Activated gamma-delta T cell (primary cell): ENCODE data around the gene ASAP2.

Source experiments
- DNase-seq: peaks from one replicate; lab custom pipeline; 2025; lab: John Stamatoyannopoulos, UW

Gene ASAP2

DNA sequence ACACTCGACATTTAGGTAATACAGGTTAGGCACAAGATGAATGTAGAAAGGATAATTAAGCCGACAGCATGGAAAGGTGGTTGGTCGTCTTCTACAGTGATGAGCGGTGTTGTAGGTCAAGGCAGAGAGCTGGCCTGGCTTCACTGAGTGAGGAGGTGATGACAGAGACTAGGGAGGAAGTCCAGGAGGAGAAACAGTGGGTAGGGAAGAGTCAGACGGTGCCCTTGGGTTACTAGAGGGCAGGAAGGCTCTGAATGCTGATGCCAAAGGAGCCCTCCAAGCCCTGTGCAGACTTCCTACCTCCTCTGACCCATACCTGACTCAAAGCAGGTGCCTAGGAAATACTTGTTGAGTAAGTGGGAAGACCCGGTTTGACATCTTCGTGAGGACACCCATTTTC, 116.0 kb downstream of the ASAP2 start:
- no peak for DNase-seq

DNA sequence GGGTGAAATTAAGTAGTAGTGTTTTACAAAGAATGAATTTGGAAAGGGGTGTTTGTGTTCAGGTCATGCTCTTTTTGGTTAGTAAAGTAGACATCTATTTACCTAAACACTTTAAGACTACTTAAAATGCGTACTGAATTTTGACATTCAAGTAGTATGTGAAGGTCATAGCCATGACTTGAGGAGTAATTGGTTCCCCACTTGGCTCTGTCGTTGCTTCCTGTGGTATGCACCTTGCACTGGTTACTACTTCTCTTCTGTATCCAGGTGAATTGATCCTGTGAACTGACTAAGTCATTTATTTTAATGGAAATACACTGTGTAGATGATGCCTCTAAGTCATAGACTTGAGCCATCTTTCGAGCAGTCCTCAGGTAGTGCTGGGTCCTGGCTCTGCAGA, 118.8 kb downstream of the ASAP2 start:
- DNase-seq, result no peak

DNA sequence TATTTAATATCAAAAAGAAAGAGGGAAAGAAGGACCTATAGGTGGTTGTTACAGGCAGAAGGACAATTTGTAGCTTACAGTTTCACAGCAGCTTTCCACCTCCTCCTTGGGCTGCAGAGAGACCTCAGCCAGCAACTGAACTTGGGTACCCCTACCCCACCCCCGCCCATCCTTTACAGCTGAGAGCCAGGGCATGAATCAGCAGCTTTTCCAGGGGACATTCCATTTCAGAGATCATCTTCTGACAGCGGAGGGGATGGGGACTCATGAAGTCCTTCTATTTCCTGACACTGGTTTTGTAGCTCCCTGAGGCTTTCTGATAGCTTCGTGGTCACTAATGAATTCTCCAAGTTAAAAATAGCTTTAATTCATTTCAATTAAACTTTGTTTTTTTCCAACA, 120.4 kb downstream of the ASAP2 start:
- DNase-seq, result no peak

DNA sequence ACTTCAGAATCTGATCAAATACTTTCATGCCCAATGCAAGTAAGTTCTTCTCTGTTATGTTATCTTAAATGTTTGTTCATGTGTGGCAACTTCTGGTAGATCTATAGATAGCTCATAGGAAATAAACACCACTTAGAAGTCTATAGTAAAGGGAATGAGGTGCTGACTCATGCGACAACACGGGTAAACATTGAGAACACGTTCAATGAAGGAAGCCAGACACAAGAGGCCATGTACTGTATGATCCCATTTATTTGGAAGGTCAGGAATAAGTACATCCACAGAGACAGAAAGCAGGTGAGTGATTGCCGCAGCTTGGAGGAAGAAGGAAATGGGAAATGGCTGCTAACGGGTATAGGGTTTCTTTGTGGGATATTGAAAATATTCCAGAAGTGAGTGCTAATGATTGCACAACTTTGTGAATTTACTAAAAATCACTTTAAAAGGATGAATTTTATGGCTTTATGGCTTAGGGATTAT, 121.3 kb downstream of the ASAP2 start:
- DNase-seq, result no peak

DNA sequence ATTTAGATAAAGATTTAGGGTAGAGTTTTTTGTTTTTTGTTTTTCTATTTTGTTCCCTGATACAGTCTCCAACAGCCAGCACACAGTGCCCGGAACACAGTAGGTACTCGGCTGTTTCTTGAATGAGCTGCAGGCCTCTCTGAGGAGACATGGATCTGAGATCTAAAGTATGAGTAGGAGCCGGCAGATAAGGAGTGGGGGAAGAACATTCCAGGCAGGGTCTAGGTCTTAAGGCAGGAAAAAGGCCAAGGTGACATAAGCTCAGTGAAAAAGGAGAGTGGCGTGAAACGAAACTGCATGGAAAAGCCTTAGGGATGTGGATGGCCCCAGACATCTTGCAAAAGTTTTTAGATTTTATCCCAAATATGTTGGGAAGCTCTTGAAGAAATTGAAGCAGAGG, 122.3 kb downstream of the ASAP2 start:
- DNase-seq, result no peak

DNA sequence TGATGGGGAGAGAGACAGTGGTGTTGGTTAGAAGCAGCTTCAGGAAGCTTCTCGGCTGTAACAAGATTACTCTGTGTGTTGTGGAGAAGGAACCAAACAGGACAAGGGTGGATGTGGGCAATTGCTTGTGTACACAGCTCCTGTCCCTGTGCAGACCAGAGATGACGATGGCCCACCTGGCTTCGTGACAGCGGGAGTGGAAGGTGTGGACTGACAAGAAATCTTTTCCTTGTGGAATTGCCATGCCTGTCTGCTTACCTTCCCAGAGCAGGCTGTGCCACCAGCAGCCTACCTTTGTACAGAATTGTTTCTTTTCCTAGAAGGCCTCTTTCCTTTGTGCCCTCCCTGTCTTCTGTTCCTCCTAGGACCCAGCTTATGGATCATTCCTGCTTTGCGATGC, 122.9 kb downstream of the ASAP2 start:
- no peak for DNase-seq

DNA sequence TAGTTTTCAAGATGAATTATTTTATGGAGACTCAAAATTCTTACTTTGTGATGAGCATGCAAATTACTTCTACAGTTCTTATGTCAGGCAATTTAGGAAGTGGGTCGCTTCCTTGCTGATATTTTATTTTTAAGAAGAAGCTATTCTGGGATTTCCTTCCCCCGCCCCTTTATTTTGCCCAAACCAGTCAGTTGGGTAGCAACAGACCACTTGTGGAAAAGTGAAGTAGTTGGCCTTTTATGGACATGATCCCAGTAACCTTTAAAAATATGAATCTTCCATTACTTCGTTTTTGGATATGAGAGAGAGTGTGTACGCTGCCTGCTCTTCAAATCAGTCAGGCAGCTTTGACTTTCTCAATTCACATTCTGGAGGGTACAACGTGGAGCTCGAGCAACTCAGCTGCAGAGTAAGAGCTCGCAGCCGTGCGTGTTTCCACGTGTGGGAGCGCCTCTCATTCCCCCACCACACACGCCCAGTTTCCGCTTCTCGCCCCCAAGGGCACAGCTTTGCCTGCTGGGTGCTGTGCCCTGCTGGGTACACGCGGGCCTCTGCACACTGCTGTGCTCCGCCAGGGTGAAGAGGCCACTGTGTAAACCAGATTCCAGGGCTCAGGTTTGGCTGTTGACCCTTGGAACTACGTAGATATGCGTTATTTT, 124.1 kb downstream of the ASAP2 start:
- no peak for DNase-seq

DNA sequence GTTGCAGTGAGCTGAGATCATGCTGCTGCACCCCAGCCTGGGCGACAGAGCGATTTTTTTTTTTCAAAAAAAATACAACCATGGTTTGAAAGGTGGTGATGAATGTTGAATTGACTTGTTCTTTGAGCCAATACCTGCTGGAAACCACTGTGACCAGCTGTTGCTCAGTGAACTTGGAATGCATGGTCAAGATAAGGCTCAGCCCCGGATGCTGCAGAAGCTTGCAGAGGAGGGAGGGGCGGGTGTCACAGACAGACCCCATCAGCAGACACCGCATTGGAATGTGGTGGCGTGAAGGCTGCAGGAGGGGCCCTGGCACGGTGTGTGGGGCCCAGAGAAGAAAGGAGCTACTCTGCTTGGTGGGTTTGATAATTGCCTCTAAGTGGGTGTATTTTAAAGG, 125.1 kb downstream of the ASAP2 start:
- DNase-seq, result no peak

DNA sequence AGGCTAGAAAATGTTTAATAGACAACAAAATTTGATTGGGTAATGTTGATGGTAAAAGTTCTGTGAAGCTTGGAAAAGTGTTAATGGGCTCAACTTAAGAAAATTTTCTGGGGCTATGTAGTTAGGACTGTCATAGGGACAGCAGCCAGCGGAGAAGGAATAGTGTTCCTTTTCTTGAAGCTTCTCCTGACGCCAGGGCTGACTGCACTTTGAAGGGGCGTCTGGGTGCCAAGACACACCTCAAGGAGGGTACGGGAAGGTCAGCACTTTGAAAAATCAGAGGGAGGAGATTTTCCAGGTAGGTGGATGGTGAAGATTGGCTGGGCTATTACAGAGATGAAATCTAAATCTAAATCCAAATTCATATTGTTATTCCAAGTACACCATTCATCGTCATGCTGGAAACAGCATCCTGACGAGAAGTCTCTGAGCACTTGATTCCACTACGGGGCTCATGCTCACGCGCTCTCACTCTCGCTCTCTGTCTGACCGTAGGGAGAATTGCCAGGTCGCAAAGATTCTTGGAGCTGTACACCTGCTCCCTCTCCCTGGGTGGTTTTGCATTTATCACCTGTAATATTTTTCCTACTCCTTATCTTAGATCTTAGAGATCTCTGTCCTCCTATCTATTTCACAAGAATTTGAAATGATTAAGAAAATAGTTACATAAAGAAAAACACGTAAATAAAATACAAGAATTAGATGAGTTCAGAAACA, 125.7 kb downstream of the ASAP2 start:
- no peak for DNase-seq

DNA sequence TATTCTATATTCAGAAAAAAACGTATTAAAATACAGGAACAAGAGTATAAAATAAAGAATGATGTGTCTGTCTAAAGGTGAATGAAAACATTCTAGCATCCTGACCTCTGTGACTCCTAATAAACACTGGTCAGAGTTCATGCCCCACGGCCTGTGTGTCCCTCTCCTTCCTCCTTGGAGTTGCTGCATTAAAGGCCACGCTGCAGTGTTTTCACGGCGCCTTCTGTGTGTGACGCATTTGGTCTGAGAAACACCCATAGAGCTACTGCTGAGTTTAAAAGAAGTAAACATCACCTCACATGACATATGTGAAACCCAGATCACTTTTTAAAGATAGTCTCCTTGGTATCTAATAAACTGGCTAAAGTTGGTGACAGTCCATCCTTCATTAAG, 126.2 kb downstream of the ASAP2 start:
- DNase-seq, result no peak

DNA sequence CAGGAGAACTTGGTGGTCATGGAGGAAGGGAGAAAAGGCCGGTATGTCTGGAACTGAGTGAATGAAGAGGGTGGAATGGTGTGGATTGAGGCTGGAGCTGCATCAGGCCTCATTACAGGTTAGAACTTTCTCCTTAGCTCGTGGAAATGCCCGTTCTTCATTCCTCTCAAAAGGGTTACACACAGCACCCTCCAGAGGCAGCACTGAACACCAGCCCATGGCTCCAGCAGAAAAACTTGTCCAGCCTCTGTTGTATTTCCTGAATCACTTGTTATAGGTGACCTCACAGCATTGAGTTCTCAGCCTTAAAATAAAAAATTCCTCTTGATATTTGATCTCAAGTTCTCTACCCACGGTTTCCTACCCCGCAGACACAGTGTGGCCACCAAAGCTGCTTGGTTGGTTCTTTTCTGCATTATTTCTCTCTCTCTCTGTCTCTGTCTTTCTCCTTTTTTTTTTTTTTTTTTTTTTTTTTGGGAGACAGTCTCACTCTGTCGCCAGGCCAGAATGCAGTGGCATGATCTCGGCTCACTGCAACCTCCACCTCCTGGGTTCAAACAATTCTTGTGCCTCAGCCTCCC, 127.1 kb downstream of the ASAP2 start:
- DNase-seq, result no peak

DNA sequence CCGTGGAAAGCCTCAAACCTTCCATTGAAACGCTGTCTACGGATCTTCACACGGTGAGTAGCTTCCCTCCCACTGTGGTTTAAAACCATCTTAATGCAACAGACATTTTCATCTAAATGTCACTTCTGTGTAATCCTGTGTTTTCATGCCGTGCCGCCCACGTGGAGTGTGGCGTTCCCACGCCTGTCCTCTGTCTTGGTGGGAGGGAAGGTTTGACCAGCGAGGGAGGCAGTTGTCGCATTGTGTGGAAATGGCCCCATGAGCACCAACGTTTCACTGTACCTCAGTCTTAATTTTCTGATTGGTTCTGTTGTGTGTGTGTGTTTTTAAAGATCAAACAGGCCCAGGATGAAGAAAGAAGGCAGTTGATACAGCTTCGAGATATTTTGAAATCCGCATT, 128.1 kb downstream of the ASAP2 start:
- DNase-seq, result no peak

DNA sequence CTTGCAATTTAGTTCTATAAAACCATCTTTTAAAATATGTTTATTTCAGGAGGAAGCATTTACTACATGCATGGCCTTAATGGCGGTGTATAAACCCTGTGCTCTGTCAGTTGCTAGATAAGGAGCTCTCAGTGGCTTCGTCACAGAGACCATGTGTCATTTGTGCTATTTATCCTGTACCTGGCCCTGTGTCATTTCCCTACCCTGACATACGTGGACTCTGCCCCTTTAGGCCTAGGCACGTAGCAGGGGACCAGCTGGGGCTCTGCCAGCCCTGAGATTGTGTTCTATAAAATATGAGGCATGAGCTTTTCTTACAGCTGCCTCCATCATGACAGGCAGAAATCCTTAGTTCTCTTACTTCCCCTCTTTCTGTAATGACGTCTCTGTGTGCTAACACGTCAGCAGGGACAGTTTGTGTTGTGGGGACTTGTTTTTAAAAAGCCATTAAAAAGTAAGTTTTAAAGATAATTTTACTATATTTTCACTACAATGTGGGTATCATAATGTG, 128.8 kb downstream of the ASAP2 start:
- no peak for DNase-seq

DNA sequence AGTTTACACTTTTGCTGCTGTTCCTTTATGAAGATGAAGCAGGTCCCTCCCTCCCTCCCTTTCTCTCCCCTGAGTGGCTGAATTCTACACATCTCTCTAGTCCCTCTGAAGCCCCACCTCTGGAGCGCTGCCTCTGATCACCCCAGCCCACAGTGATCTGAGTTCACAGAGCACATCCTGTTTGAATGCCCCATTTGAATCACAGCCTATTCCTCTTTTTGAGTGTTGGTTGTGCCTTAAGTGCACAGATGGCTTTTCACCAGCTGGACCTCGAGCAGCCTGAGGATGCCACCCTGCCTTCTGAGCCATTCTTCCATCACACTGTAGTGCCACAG, 129.6 kb downstream of the ASAP2 start:
- no peak for DNase-seq

DNA sequence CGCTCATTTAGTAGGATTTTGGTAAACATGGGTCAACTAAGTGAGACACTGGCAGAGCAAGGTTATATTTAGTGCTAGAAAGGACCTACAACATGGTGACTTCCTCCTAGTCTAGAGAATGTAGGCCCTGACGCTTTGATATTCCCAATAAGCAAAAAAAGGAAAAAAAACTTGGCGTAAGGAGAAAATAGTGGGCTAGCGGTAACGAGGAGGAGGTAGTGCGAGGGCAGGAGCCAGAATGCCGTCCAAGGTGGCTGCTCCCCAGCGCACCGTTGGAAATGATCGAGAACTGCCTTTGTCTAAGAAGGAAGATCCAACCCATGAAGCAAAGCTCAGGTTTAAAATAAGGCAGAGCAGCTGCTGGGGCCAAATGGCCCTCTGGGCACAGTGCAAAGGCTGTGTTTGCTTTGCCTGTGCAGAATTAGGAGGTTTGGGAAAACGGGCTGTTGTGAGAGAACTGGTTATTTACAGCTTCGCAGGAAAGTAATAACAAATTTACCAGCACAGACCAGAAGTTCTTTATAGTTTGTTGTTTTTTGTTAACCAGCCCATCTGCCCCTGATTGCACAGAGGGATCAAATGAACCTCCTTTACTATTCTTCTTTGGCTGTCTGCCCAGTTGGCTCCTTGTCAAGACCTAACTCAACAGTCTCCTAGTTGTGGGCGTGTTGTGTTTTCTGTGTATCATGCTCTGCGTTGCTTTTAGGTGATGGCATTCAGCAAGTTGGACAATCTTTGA, 130.1 kb downstream of the ASAP2 start:
- DNase-seq, result no peak

DNA sequence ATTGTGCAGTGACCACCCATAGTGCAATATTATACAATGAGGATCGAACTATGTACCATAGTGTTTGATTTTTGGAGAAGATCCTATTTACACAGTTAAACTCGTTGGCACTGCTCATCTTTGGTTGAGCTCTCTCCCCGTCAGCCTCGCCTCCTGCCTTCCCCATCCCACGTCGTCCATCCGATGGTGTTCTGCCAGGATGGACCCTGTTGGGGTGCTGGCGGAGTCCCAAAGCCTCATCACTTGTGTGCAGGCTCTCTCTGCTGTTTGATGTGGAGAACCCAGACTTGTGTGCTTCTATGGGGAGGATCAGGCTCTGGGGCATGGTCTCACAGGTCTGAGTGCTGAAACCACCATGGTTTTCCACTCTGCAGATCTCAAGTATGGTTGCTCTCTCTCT, 131.3 kb downstream of the ASAP2 start:
- no peak for DNase-seq

DNA sequence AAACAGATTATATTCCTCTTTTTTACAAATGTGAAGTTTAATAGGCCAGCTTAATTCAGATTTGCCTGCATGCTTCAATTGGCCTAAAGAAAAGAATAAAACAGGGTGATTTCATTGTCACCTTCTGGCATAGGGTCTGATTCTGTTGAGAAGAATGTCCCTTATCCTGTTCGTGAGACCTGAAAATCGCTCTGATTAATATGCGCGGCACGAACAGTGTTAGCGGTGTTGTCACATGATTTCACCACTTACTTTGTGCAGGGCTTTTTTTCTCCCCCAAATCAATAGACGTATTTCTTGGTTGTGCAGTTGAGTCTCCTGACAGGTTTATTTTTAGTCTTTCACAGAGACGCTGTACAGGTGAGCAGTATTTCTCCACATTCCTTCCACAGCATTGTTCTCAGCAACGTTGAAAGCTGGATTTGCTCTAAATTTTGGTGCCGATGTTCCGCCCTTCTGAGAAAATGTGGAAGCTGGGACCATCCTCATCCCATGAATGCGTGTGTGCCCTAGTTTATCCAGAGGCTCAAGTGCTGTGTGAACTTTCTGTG, 134.8 kb downstream of the ASAP2 start:
- DNase-seq, result no peak

DNA sequence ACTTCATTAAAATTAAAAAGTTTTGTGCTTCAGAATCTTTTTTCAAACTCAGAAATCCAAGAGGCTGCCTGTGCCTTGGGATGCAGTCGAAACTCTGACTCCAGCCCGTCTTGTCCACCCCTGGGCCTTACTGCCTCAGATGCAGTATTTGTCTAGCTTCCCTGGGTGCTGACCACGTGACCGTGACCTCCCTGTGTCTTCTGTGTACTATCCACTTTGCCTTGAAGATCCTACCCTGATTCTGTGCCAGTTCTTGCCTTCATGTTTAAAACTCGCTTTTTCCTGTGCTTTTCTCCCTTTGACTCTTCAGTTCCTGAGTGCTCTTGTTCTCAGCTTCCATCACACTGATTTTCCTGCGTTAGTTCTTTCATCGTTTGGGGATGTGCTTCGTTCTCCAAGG, 136.0 kb downstream of the ASAP2 start:
- DNase-seq, result no peak

DNA sequence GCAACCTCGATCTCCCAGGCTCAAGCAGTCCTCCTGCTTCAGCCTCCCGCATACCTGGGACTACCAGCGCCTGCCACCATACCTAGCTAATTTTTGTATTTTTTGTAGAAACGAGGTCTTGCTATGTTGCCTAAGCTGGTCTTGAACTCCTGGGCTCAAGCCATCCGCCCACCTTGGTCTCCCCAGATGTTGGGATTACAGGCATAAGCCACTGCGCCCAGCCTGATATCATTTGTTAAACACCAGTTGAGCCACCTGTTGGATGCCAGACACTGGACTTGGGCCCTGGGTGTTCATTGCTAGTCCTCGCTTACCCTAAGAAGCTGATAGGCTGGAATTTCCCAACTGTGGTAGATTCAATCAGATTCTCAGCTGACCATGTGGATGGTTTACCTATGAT, 136.9 kb downstream of the ASAP2 start:
- DNase-seq, result no peak

DNA sequence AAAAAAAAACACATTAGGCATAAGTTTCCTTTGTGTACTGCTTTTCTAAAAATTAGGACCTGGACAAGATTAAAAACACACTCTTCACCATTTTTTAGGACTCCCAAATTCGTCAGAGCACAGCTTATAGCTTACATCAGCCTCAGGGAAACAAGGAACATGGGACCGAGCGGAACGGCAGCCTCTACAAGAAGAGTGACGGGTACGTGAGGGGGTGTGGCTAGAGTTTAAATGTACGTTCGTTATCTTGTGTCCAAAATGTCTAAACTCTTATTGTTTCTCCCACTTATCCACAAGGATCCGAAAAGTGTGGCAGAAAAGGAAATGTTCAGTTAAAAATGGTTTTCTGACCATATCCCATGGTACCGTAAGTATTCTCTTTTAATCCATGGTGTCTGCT, 137.8 kb downstream of the ASAP2 start:
- no peak for DNase-seq

DNA sequence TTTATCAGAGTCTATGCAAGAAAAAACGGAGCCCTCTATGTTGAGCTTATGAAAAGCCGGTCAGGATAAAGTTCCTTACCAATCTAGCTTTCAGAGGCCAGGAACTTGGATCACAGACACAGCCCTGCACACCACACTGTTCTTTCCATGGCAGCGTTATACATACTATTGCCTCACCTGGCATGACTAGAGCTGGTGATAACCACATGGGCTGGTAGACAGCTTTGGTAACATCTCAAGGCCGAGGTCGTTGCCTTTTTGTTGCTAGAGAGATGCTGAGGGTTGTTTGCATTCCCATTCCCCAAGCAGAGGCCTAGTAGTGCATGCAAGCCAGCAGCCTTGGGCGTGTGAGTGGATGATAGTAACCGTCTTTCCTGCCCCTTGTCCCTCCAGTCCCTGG, 138.7 kb downstream of the ASAP2 start:
- no peak for DNase-seq

DNA sequence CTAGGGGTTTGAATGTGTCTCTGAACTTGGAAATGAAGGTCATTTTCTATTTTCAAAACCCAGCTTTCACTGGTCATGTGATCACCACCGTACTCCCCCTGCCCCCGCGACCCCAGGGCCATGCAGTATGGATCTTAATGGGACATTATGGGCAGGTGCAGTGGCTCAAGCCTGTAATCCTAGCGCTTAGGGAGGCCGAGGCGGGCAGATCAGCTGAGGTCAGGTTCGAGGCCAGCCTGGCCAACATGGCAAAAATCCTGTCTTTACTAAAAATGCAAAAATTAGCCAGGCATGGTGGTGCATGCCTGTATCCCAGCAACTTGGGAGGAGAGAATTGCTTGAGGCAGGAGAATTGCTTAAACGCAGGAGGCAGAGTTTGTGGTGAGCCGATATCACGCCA, 139.4 kb downstream of the ASAP2 start:
- DNase-seq, result no peak
